HCT116 (cell line): ENCODE measurements around the gene ABHD17B. TPM values are rescaled to one million over a fixed set of nuclear protein-coding genes. Genes with fewer than 3 reads are reported as not detected.

Experiments
- ATAC-seq: fragments of 200-7000 bp; cut with Tn5 transposase; 2 replicates; pipeline ENCODE4 v1.9.1; 2020; ENCODE audit warnings: mild to moderate bottlenecking, moderate library complexity
- BruUV-seq: library from RNA; stranded (reverse); fragments of 400-500 nt; replicated peaks from 2 replicates; lab custom pipeline; 2021; lab: Mats Ljungman, UMichigan
- CTCF ChIA-PET: fragments of 300-600 bp; sonication (Branson Sonifier 250); formaldehyde crosslinking; loops from one replicate; lab custom pipeline; 2021; ENCODE audit warnings: antibody characterized with exemption; lab: Charles Lee
- POLR2A ChIA-PET: fragments of 300-600, 350-600 bp; sonication (Branson Sonifier 250); formaldehyde crosslinking; loops from one replicate; lab custom pipeline; 2021; ENCODE audit warnings: antibody characterized with exemption; lab: Charles Lee
- RAD21 ChIA-PET, 2 experiments: fragments of 300-600 bp; sonication (Branson Sonifier 250); formaldehyde crosslinking; loops; one replicate each; lab custom pipeline; 2023; ENCODE audit warnings: low total read pairs in 2 of 2; ENCODE audit not compliant: uncharacterized antibody in 2 of 2, unreplicated experiment in 2 of 2, low non-redundant PET in 1 of 2; lab: Charles Lee
- DNase-seq: peaks from one replicate; pipeline ENCODE4 v3.0.0-alpha.2; 2010; ENCODE audit warnings: low read depth, low spot score
- H2AFZ ChIP-seq: fragments of 200-600 bp; shearing (Covaris generic), sonication (generic); 2 replicates; pipeline ENCODE4 v1.6.1; 2017; ENCODE audit warnings: low read depth, mixed run types, mixed read lengths, antibody characterized with exemption, low read length; ENCODE audit not compliant: poor library complexity, severe bottlenecking
- H3K27ac ChIP-seq: 2 replicates; pipeline ENCODE4 v1.5.1; 2012; ENCODE audit warnings: low read depth, low read length
- H3K27me3 ChIP-seq: fragments of 200-600 bp; sonication (generic); 2 replicates; pipeline ENCODE4 v1.6.1; 2016; ENCODE audit warnings: mixed run types, low read length, mixed read lengths; ENCODE audit not compliant: insufficient read depth
- H3K36me3 ChIP-seq, 2 experiments: fragments of 200-500 bp in 1 of 2; fragments of 200-600 bp in 1 of 2; sonication (Bioruptor generic) in 1 of 2; sonication (generic) in 1 of 2; 2 replicates each; pipeline versions ENCODE4 v1.5.1 to v1.6.1; 2014 to 2016; ENCODE audit warnings: low read length in 2 of 2, inconsistent platforms in 1 of 2, mixed read lengths in 1 of 2, mixed run types in 1 of 2; ENCODE audit not compliant: insufficient read depth in 2 of 2, control insufficient read depth in 1 of 2
- H3K4me1 ChIP-seq, 2 experiments: fragments of 200-600 bp in 1 of 2; sonication (generic) in 1 of 2; 2 replicates each; pipeline versions ENCODE4 v1.5.1 to v1.6.1; 2012 to 2017; ENCODE audit warnings: low read length in 2 of 2, inconsistent platforms in 1 of 2, mild to moderate bottlenecking in 1 of 2, mixed read lengths in 1 of 2, mixed run types in 1 of 2, moderate library complexity in 1 of 2; ENCODE audit not compliant: insufficient read depth in 2 of 2, control insufficient read depth in 1 of 2
- H3K4me2 ChIP-seq: fragments of 200-600 bp; sonication (generic); 2 replicates; pipeline ENCODE4 v1.6.1; 2017; ENCODE audit warnings: mixed run types, low read length, mixed read lengths
- H3K4me3 ChIP-seq, 2 experiments: fragments of 200-600 bp in 1 of 2; sonication (generic) in 1 of 2; replicated peaks in 1 of 2; 2 replicates each; pipeline ENCODE4 v1.5.1; 2011 to 2016; ENCODE audit warnings: low read length in 2 of 2, control low read depth in 1 of 2, low read depth in 1 of 2, mild to moderate bottlenecking in 1 of 2, mixed read lengths in 1 of 2, mixed run types in 1 of 2
- H3K79me2 ChIP-seq: fragments of 200-600 bp; sonication (generic); 2 replicates; pipeline ENCODE4 v1.6.1; 2017; ENCODE audit warnings: mild to moderate bottlenecking, mixed run types, low read length, moderate library complexity, mixed read lengths; ENCODE audit not compliant: insufficient read depth
- H3K9ac ChIP-seq: fragments of 200-600 bp; sonication (generic); 2 replicates; pipeline ENCODE4 v1.6.1; 2016; ENCODE audit warnings: low read length, mixed read lengths
- H3K9me2 ChIP-seq: fragments of 200-600 bp; sonication (generic), shearing (Covaris generic); 2 replicates; pipeline ENCODE4 v1.6.1; 2017; ENCODE audit warnings: mixed run types, mild to moderate bottlenecking, moderate library complexity; ENCODE audit not compliant: insufficient read depth
- H3K9me3 ChIP-seq, 2 experiments: fragments of 200-500 bp in 1 of 2; fragments of 200-600 bp in 1 of 2; sonication (Bioruptor generic) in 1 of 2; sonication (generic) in 1 of 2; 2 replicates each; pipeline ENCODE4 v1.6.1; 2014 to 2017; ENCODE audit warnings: low read length in 2 of 2, mixed read lengths in 2 of 2, inconsistent platforms in 1 of 2, low read depth in 1 of 2, mild to moderate bottlenecking in 1 of 2, mixed run types in 1 of 2, moderate library complexity in 1 of 2; ENCODE audit not compliant: control insufficient read depth in 1 of 2, insufficient read depth in 1 of 2
- H4K20me1 ChIP-seq: fragments of 200-600 bp; sonication (generic), shearing (Covaris generic); 2 replicates; pipeline ENCODE4 v1.6.1; 2017; ENCODE audit warnings: mixed run types, mild to moderate bottlenecking, moderate library complexity; ENCODE audit not compliant: insufficient read depth
- ELF1 ChIP-seq: IDR thresholded peaks from 2 replicates; pipeline ENCODE4 v1.6.1; 2012; ENCODE audit warnings: low read depth, borderline replicate concordance
- REST ChIP-seq: IDR thresholded peaks from 2 replicates; pipeline ENCODE4 v1.6.1; 2012; ENCODE audit warnings: low read depth
- TCF7L2 ChIP-seq: IDR thresholded peaks from 2 replicates; pipeline ENCODE4 v1.7.0; 2011; ENCODE audit warnings: borderline replicate concordance, inconsistent platforms; ENCODE audit not compliant: insufficient read depth, insufficient read length; ENCODE audit errors: extremely low read depth
- ZBTB33 ChIP-seq: IDR thresholded peaks from 2 replicates; pipeline ENCODE4 v1.6.1; 2011; ENCODE audit warnings: mild to moderate bottlenecking, low read length, moderate library complexity; ENCODE audit not compliant: insufficient replicate concordance; ENCODE audit errors: extremely low read depth
- intact Hi-C: fragments of 100-400 bp; cut with micrococcal nuclease; formaldehyde crosslinking; loops from 2 replicates; pipeline ENCODE4 v1.10.0; 2022
- total RNA-seq: library from RNA; stranded (reverse); gene quantifications from one replicate; pipeline ENCODE4 v1.2.1, GENCODE V29; 2021; ENCODE audit not compliant: unreplicated experiment

ABHD17B gene
- total RNA-seq, 1 experiment from 2014 or later, result 17.0 TPM

GRCh38 chr9:71824257-71824656 is 86.7 kb downstream of the ABHD17B start:
- no peaks in the 10 kb centered on the region for H4K20me1 ChIP-seq
- no peaks in the 10 kb centered on the region for H3K9me3 ChIP-seq
- no peak overlapping the region for H2AFZ ChIP-seq
- ChIA-PET CTCF (no interaction called here), POLR2A (no interaction called here), RAD21 (no interaction called here)
- ATAC-seq (no peak), DNase-seq (no peak)
- no peaks in the 10 kb centered on the region for H3K9me2 ChIP-seq
- H3K9ac ChIP-seq, result no peak overlapping the region
- no peaks in the 10 kb centered on the region for H3K27me3 ChIP-seq
- no peaks in the 10 kb centered on the region for H3K36me3 ChIP-seq
- intact Hi-C loops, result loop anchor here (5.0 kb wide), 1 partner anchor 537 kb away; no protein-coding TSS in a partner anchor
- no peak for TF ChIP-seq TCF7L2
- TF ChIP-seq REST, result no peak
- no peak for TF ChIP-seq ELF1
- TF ChIP-seq ZBTB33, result no peak
- no peak overlapping the region for H3K4me3 ChIP-seq
- no TSS peak for BruUV-seq
- H3K79me2 ChIP-seq, result no peaks in the 10 kb centered on the region
- no peak overlapping the region for H3K4me2 ChIP-seq
- no peaks in the 10 kb centered on the region for H3K4me1 ChIP-seq
- no peak overlapping the region for H3K27ac ChIP-seq
